HG03135 (cell line): ENCODE results near the gene TMEM156.
"Not testable (repeated sequence)": the region's sequence is repeated elsewhere in the genome, so short reads cannot be mapped to it uniquely, and the experiment has no call there.

Experiments used
- ATAC-seq: cut with Tn5 transposase; IDR thresholded peaks from one replicate; pipeline ENCODE4 v1.9.1; 2021; ENCODE audit warnings: mild to moderate bottlenecking, moderate library complexity; ENCODE audit not compliant: unreplicated experiment

Gene TMEM156

GRCh38 chr4:38995660-38996005 lies 36.6 kb downstream of the TMEM156 start:
- no peak for ATAC-seq

GRCh38 chr4:38994135-38994534 lies 38.1 kb downstream of the TMEM156 start:
- ATAC-seq: no peak

GRCh38 chr4:38993683-38994082 lies 38.5 kb downstream of the TMEM156 start:
- ATAC-seq: no peak

- no peak for ATAC-seq
Observed at GRCh38 chr4:38990241-38990640, 42.0 kb downstream of the TMEM156 start.

GRCh38 chr4:38989487-38989886 lies 42.7 kb downstream of the TMEM156 start:
- no peak for ATAC-seq

- not testable (repeated sequence) for ATAC-seq
Observed at GRCh38 chr4:38988353-38988752, 43.9 kb downstream of the TMEM156 start.

- no peak for ATAC-seq
Observed at GRCh38 chr4:38987491-38987890, 44.7 kb downstream of the TMEM156 start.

GRCh38 chr4:38985410-38986100 lies 46.7 kb downstream of the TMEM156 start:
- no peak for ATAC-seq

GRCh38 chr4:38983787-38984598 lies 48.2 kb downstream of the TMEM156 start:
- ATAC-seq: no peak

GRCh38 chr4:38983291-38983690 lies 48.9 kb downstream of the TMEM156 start:
- ATAC-seq: no peak

- no peak for ATAC-seq
Observed at GRCh38 chr4:38982361-38983095, 49.7 kb downstream of the TMEM156 start.

GRCh38 chr4:38980903-38981676 lies 51.1 kb downstream of the TMEM156 start:
- no peak for ATAC-seq

GRCh38 chr4:38979511-38980230 lies 52.5 kb downstream of the TMEM156 start:
- no peak for ATAC-seq

GRCh38 chr4:38979081-38979480 lies 53.1 kb downstream of the TMEM156 start:
- no peak for ATAC-seq

GRCh38 chr4:38976308-38976707 lies 55.9 kb downstream of the TMEM156 start:
- no peak for ATAC-seq

- no peak for ATAC-seq
Observed at GRCh38 chr4:38968668-38969067, 63.5 kb downstream of the TMEM156 start.

GRCh38 chr4:38967260-38968095 lies 64.7 kb downstream of the TMEM156 start:
- no peak for ATAC-seq

- no peak for ATAC-seq
Observed at GRCh38 chr4:38965866-38966265, 66.3 kb downstream of the TMEM156 start.
